Measurements from ENCODE around the gene FOXL2NB.

FOXL2NB gene

GRCh38 chr3:138933981-138934691 lies 12.9 kb upstream of the FOXL2NB start:
- H3K27me3 ChIP-seq (replicated peaks; ENCODE audit: control insufficient read depth, insufficient read depth, low read length): peaks cover 49% of the 10 kb centered on the region
- no peak for DNase-seq (ENCODE audit: low read depth)
- no peak overlapping the region for H3K9ac ChIP-seq (ENCODE audit: low read length)
- no peaks in the 10 kb centered on the region for H3K36me3 ChIP-seq (ENCODE audit: control insufficient read depth, insufficient read depth, low read length, severe bottlenecking)
- H3K4me1 ChIP-seq (ENCODE audit: control insufficient read depth, insufficient read depth, low read length): peaks cover 16% of the 10 kb centered on the region
- no peaks in the 10 kb centered on the region for H3K9me3 ChIP-seq (ENCODE audit: control insufficient read depth, low read length)
- no peak overlapping the region for H3K4me3 ChIP-seq (ENCODE audit: low read length)

GRCh38 chr3:138935505-138935862 lies 11.5 kb upstream of the FOXL2NB start:
- Histone ChIP-seq H3K27me3 (replicated peaks; ENCODE audit: control insufficient read depth, insufficient read depth, low read length) (peaks cover 60% of the 10 kb centered on the region), H3K9ac (ENCODE audit: low read length) (no peak overlapping the region), H3K9me3 (ENCODE audit: control insufficient read depth, low read length) (no peaks in the 10 kb centered on the region), H3K4me3 (ENCODE audit: low read length) (no peak overlapping the region), H3K36me3 (ENCODE audit: control insufficient read depth, insufficient read depth, low read length, severe bottlenecking) (no peaks in the 10 kb centered on the region), H3K4me1 (ENCODE audit: control insufficient read depth, insufficient read depth, low read length) (peaks cover 16% of the 10 kb centered on the region)
- no peak for DNase-seq (ENCODE audit: low read depth)

DNA sequence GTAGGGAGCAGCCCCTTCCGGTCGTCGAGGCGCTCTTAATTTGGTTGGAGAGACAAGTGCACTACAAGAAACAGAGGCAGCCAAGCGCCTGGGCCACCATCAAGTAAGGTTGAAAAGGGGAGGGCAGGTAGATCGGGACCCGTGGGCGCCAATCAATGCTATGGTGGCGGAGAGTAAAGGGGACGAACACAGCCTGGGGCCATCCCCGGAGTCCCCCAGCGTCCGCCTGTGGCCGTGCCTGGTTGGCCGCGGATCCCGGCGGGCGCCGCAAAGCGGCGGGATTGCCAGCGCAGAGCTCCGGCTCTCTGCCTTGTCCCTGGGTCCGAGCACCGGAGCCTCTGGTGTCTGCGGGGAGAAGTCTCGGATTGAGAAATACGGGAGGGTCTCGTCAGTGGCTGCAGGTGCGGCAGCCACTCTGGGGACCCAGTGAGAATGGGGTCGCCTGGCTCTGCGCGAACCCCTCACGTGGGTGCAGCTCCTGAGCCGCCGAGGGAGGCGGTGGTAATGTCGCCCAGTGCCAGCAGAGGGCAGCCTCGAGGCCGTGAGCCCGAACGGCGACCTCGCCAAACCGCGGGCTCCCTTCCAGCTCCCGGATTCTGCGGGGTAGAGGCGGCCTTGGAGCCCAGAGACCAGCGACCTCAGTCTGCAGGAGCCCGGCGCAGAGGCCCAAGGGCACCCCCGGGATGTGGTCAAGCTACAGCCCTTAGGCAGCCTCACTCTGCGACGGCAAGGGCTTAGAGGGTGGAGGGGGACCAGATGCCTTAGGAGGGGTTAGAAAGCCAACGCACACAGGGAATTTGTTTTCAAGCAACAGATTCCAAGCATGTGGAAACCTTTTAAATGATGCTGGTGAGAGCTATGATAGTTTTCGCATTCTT lies 10.9 kb upstream of the FOXL2NB start:
- peaks cover 16% of the 10 kb centered on the region for H3K4me1 ChIP-seq (ENCODE audit: control insufficient read depth, insufficient read depth, low read length)
- H3K4me3 ChIP-seq (ENCODE audit: low read length): peak overlapping the region; percentile 68
- H3K9me3 ChIP-seq (ENCODE audit: control insufficient read depth, low read length): no peaks in the 10 kb centered on the region
- peak overlapping the region; percentile 29 for H3K9ac ChIP-seq (ENCODE audit: low read length)
- H3K36me3 ChIP-seq (ENCODE audit: control insufficient read depth, insufficient read depth, low read length, severe bottlenecking): no peaks in the 10 kb centered on the region
- peaks cover 66% of the 10 kb centered on the region for H3K27me3 ChIP-seq (replicated peaks; ENCODE audit: control insufficient read depth, insufficient read depth, low read length)
- DNase-seq (ENCODE audit: low read depth): peak; percentile 80

DNA sequence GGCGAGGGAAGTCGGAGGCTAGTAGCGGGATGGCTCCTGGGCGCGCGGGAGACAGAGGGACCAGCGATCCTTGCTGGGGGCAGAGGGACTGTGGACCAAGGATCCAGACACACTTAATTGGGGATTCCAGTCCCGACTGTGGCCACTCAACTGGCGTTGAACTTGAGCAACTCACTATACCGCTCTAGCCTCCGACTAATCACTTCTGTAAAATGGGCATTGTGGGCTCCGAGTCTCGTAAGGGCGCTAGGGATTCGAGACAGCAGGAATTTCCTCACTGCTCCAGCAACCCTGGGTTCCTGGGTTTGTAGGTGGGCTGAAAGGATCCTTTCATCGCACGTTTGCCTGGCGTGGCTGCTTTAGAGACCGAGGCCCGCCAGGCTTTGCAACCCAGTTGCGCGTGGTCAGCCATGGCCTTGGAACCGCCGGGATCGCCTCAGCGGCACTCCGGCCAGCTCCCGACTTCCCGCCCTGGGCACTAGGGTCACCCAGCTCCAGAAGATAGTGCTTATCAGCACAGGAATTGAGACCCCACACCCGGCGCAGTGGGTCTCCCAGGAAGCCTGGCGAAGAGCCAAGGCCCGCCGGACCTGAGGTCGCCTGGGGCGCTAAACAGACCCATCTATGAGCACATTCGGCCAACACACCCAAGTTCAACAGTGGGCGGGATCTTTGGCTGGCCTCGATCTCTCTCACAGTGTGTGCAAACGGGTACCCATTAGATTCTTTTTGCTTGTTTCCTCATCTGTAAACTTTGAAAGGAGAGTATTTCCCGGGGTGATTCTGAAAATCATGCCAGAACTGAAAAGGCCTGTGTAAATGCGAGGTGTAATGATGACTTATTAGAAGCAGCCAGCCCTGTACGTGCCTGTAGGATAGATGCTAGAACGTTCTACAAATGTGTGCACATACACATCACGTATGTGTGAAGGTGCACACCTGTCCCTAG lies 10.0 kb upstream of the FOXL2NB start:
- Histone ChIP-seq H3K27me3 (replicated peaks; ENCODE audit: control insufficient read depth, insufficient read depth, low read length) (peaks cover 75% of the 10 kb centered on the region), H3K4me1 (ENCODE audit: control insufficient read depth, insufficient read depth, low read length) (peaks cover 16% of the 10 kb centered on the region), H3K36me3 (ENCODE audit: control insufficient read depth, insufficient read depth, low read length, severe bottlenecking) (no peaks in the 10 kb centered on the region), H3K9ac (ENCODE audit: low read length) (no peak overlapping the region), H3K9me3 (ENCODE audit: control insufficient read depth, low read length) (no peaks in the 10 kb centered on the region), H3K4me3 (ENCODE audit: low read length) (peak overlapping the region; percentile 68)
- no peak for DNase-seq (ENCODE audit: low read depth)

- Histone ChIP-seq H3K36me3 (ENCODE audit: control insufficient read depth, insufficient read depth, low read length, severe bottlenecking) (no peaks in the 10 kb centered on the region), H3K9ac (ENCODE audit: low read length) (no peak overlapping the region), H3K27me3 (replicated peaks; ENCODE audit: control insufficient read depth, insufficient read depth, low read length) (peaks cover 82% of the 10 kb centered on the region), H3K4me3 (ENCODE audit: low read length) (no peak overlapping the region), H3K4me1 (ENCODE audit: control insufficient read depth, insufficient read depth, low read length) (peaks cover 16% of the 10 kb centered on the region), H3K9me3 (ENCODE audit: control insufficient read depth, low read length) (no peaks in the 10 kb centered on the region)
- DNase-seq (ENCODE audit: low read depth): no peak
Observed at GRCh38 chr3:138937690-138938055, 9.3 kb upstream of the FOXL2NB start.

GRCh38 chr3:138938056-138938876 lies 8.8 kb upstream of the FOXL2NB start:
- no peak overlapping the region for H3K9ac ChIP-seq (ENCODE audit: low read length)
- DNase-seq (ENCODE audit: low read depth): no peak
- no peaks in the 10 kb centered on the region for H3K36me3 ChIP-seq (ENCODE audit: control insufficient read depth, insufficient read depth, low read length, severe bottlenecking)
- H3K4me1 ChIP-seq (ENCODE audit: control insufficient read depth, insufficient read depth, low read length): peaks cover 16% of the 10 kb centered on the region
- no peak overlapping the region for H3K4me3 ChIP-seq (ENCODE audit: low read length)
- no peaks in the 10 kb centered on the region for H3K9me3 ChIP-seq (ENCODE audit: control insufficient read depth, low read length)
- H3K27me3 ChIP-seq (replicated peaks; ENCODE audit: control insufficient read depth, insufficient read depth, low read length): peaks cover 85% of the 10 kb centered on the region

GRCh38 chr3:138938877-138939560 lies 8.0 kb upstream of the FOXL2NB start:
- no peaks in the 10 kb centered on the region for H3K9me3 ChIP-seq (ENCODE audit: control insufficient read depth, low read length)
- no peak for DNase-seq (ENCODE audit: low read depth)
- no peak overlapping the region for H3K4me3 ChIP-seq (ENCODE audit: low read length)
- H3K4me1 ChIP-seq (ENCODE audit: control insufficient read depth, insufficient read depth, low read length): peaks cover 16% of the 10 kb centered on the region
- H3K27me3 ChIP-seq (replicated peaks; ENCODE audit: control insufficient read depth, insufficient read depth, low read length): peaks cover 87% of the 10 kb centered on the region
- H3K9ac ChIP-seq (ENCODE audit: low read length): no peak overlapping the region
- no peaks in the 10 kb centered on the region for H3K36me3 ChIP-seq (ENCODE audit: control insufficient read depth, insufficient read depth, low read length, severe bottlenecking)

DNA sequence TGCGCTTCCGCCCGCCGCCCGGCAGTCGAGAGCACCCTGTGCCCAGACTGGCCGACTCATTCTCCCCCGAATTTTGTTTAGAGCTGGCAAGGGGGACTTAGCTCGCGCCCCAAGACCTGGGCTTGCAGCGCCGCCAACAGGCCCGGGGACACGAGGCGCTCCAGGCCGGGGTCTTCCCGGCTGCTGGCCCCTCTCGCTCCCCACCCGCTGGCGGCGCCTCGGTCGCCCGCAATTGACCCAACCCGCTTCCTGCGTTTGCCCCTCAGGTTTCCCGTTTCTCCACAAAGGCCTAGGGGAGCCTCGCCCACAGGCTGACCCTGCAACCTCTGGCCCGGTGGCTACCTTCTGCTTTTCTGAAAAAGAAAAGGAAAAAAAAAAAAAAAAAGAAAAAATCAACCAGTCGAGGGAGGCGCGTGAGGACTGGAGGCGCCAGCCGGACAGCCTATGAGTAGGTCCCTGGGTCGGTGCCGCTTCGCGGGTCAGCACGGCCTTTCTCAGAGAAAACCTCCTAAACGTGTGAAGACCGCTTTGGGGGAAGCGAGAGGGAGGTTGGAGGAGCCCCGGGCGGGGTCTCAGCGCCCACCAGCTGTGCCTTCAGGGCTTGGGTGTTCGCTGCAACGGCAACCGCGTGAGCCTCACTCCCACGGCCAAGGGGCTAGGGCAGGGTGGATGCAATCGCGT lies 7.3 kb upstream of the FOXL2NB start:
- H3K9me3 ChIP-seq (ENCODE audit: control insufficient read depth, low read length): no peaks in the 10 kb centered on the region
- DNase-seq (ENCODE audit: low read depth): no peak
- H3K4me1 ChIP-seq (ENCODE audit: control insufficient read depth, insufficient read depth, low read length): peaks cover 16% of the 10 kb centered on the region
- no peaks in the 10 kb centered on the region for H3K36me3 ChIP-seq (ENCODE audit: control insufficient read depth, insufficient read depth, low read length, severe bottlenecking)
- H3K4me3 ChIP-seq (ENCODE audit: low read length): no peak overlapping the region
- H3K27me3 ChIP-seq (replicated peaks; ENCODE audit: control insufficient read depth, insufficient read depth, low read length): peaks cover 92% of the 10 kb centered on the region
- no peak overlapping the region for H3K9ac ChIP-seq (ENCODE audit: low read length)

GRCh38 chr3:138940446-138940845 lies 6.6 kb upstream of the FOXL2NB start:
- no peak overlapping the region for H3K4me3 ChIP-seq (ENCODE audit: low read length)
- no peak overlapping the region for H3K9ac ChIP-seq (ENCODE audit: low read length)
- peaks cover 95% of the 10 kb centered on the region for H3K27me3 ChIP-seq (replicated peaks; ENCODE audit: control insufficient read depth, insufficient read depth, low read length)
- no peaks in the 10 kb centered on the region for H3K9me3 ChIP-seq (ENCODE audit: control insufficient read depth, low read length)
- peaks cover 16% of the 10 kb centered on the region for H3K4me1 ChIP-seq (ENCODE audit: control insufficient read depth, insufficient read depth, low read length)
- H3K36me3 ChIP-seq (ENCODE audit: control insufficient read depth, insufficient read depth, low read length, severe bottlenecking): no peaks in the 10 kb centered on the region
- no peak for DNase-seq (ENCODE audit: low read depth)

All from adipocyte (in vitro differentiated cells).